Measurements from ENCODE around the gene ELK4. TPM values are rescaled to one million over a fixed set of nuclear protein-coding genes. Genes with fewer than 3 reads are reported as not detected.

ELK4 gene, protein sequence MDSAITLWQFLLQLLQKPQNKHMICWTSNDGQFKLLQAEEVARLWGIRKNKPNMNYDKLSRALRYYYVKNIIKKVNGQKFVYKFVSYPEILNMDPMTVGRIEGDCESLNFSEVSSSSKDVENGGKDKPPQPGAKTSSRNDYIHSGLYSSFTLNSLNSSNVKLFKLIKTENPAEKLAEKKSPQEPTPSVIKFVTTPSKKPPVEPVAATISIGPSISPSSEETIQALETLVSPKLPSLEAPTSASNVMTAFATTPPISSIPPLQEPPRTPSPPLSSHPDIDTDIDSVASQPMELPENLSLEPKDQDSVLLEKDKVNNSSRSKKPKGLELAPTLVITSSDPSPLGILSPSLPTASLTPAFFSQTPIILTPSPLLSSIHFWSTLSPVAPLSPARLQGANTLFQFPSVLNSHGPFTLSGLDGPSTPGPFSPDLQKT
- total RNA-seq (78.7 and 107 TPM in 2 replicates), polyA plus RNA-seq (6.7 and 8.7 TPM in 2 replicates), polyA minus RNA-seq (45.6 and 48.3 TPM in 2 replicates), Bru-seq, nascent RNA (percentile 97 among the genes with signal in this experiment), BruChase-seq, experiment 1, labeled RNA remaining after a 6-hour chase (percentile 100 among the genes with signal in this experiment), BruChase-seq, experiment 2, labeled RNA remaining after a 2-hour chase (percentile 99 among the genes with signal in this experiment)
- 8.8 and 9.2 TPM in 2 replicates for polyA plus RNA-seq (2011; cell fraction: cytosol; rRNA removed)
- polyA plus RNA-seq (2011; cell fraction: nucleus; rRNA removed) = 23.7 and 30.0 TPM in 2 replicates
- polyA plus RNA-seq (2012) = 13.4 and 21.5 TPM in 2 replicates
- polyA minus RNA-seq (2011; cell fraction: cytosol; rRNA and poly(A)+ RNA removed) = 21.8 TPM
- 35.3 and 46.1 TPM in 2 replicates for polyA minus RNA-seq (2011; cell fraction: nucleus; rRNA and poly(A)+ RNA removed)
- long read RNA-seq, partial matches to known transcripts = 2 of 13 reads
- long read RNA-seq, other reads (novel, unspliced or antisense) = 8 of 13 reads

DNA sequence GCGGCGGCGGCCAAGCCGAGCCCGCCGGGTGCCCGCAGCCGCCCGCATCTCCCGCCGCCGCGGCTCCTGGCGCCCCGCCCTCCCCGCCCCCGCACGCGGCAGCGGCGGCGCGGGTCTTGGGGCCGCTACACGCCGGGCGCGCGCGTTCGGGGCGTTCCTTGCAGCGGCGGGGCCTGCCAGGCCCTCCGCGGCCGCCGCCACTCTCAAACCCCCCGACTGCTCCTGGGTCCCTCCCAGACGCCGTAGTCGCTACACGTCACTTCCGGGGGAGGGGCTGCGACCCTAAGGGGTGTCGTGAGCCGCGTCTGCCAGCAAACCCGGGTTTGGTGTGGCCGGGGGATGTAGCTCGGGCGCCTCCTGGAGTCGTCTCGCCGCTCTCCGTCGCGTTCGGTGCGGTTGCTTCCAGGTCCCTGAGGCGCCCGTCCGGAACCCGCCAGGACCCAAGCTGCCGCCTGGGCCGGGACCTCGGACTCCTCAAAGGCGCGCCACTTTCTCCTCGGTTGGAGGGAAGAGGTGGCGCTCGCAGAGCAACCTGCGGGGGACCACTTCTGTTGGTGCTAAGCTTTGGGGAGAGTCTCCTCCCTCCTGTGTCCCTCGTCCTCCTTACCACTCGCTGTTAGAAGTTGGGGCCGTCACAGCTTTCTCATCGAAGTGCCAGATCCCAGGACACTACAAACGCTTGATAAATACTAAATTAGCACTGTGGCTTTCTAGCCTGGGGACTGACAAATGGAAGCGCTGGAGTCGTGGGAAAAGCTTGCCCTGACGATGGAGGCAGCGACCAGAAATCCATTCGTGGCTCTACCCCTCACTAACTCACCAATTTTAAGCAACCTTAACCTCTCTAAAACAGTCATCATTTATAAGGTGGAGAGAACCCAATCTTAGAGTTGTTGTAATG is at the start of gene ELK4:
ELK4 (minus strand) TSS at position 244 of the 901 bp plus-strand sequence. CDS start 8,129 bp downstream, outside the sequence.
- H3K9ac ChIP-seq (replicated peaks; ENCODE audit: extremely low read depth, insufficient read depth, low read length) = peak within 1 kb of the TSS; percentile 96
- peak within 1 kb of the TSS; percentile 88 to 97 (median 92) for H3K4me3 ChIP-seq (replicated peaks in 1 of 3; ENCODE audit: insufficient read depth in 1 of 3, low read depth in 1 of 3, low read length in 3 of 3)
- FAIRE-seq (peak; percentile 84), DNase-seq (ENCODE audit: low read depth, low spot score) (peak; percentile 98)
- no peaks in the 10 kb centered on the region for H3K9me3 ChIP-seq (replicated peaks; ENCODE audit: control insufficient read depth, insufficient read depth, low read length)
- POLR2A ChIA-PET = interaction anchor here (0.7 to 1.8 kb wide), 7 partner anchors 9 to 103 kb away, joined by 3 to 9 read pairs (median 6); no protein-coding TSS in a partner anchor
- H3K36me3 ChIP-seq (ENCODE audit: control insufficient read depth in 2 of 2, extremely low read depth in 1 of 2, insufficient read depth in 2 of 2, low read length in 2 of 2) = peaks cover 0 to 3% of the 10 kb centered on the region in 2 experiments
- H3K4me2 ChIP-seq (ENCODE audit: insufficient read depth, low read length) = peak within 1 kb of the TSS; percentile 98
- CTCF ChIA-PET = interaction anchor here (0.9 to 6.3 kb wide), 22 partner anchors 10 to 147 kb away, joined by 3 to 294 read pairs (median 4); no protein-coding TSS in a partner anchor
- dilution Hi-C loops (cut with MboI; ENCODE audit: extremely low pct_ligation_motif_present, low sequenced_read_pairs) (no loop called here), intact Hi-C loops (cut with micrococcal nuclease) (loop anchor here (1.0 to 2.0 kb wide), 7 partner anchors 21 to 104 kb away; no protein-coding TSS in a partner anchor)
- no peaks in the 10 kb centered on the region for H3K27me3 ChIP-seq (ENCODE audit: control insufficient read depth in 2 of 2, insufficient read depth in 2 of 2, low read length in 2 of 2)
- peaks cover 39% of the 10 kb centered on the region for H3K79me2 ChIP-seq (ENCODE audit: control insufficient read depth, insufficient read depth, low read length)
- peaks cover 29% of the 10 kb centered on the region for H3K4me1 ChIP-seq (ENCODE audit: control insufficient read depth, extremely low read depth, insufficient read depth, low read length)
- H2AFZ ChIP-seq (ENCODE audit: low read depth, low read length) = peak within 1 kb of the TSS; percentile 86
- no peaks in the 10 kb centered on the region for H4K20me1 ChIP-seq (replicated peaks; ENCODE audit: control insufficient read depth, extremely low read depth, insufficient read depth, low read length)
- no peaks in the 10 kb centered on the region for H3K9me1 ChIP-seq (replicated peaks; ENCODE audit: control insufficient read depth, extremely low read depth, insufficient read depth, low read length)
- H3K27ac ChIP-seq (ENCODE audit: insufficient read depth, low read depth, low read length) = peak within 1 kb of the TSS; percentile 82
- TSS peak; percentile 83 for BruUV-seq (replicated peaks)
- TF ChIP-seq, protein P1, sequence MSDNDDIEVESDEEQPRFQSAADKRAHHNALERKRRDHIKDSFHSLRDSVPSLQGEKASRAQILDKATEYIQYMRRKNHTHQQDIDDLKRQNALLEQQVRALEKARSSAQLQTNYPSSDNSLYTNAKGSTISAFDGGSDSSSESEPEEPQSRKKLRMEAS (IDR thresholded peaks at IDR 0.05; ENCODE audit: insufficient read depth, insufficient read length) = no peak
- no peak for TF ChIP-seq MYC (IDR thresholded peaks at IDR 0.05; ENCODE audit: low read depth, low read length)
- TF ChIP-seq JUN (IDR thresholded peaks at IDR 0.05; ENCODE audit: borderline replicate concordance, insufficient read depth, insufficient read length, low read depth) = no peak
- TF ChIP-seq POLR2A (IDR thresholded peaks at IDR 0.05; ENCODE audit: low read depth, low read length) = peak; percentile 88
- TF ChIP-seq, protein P2, sequence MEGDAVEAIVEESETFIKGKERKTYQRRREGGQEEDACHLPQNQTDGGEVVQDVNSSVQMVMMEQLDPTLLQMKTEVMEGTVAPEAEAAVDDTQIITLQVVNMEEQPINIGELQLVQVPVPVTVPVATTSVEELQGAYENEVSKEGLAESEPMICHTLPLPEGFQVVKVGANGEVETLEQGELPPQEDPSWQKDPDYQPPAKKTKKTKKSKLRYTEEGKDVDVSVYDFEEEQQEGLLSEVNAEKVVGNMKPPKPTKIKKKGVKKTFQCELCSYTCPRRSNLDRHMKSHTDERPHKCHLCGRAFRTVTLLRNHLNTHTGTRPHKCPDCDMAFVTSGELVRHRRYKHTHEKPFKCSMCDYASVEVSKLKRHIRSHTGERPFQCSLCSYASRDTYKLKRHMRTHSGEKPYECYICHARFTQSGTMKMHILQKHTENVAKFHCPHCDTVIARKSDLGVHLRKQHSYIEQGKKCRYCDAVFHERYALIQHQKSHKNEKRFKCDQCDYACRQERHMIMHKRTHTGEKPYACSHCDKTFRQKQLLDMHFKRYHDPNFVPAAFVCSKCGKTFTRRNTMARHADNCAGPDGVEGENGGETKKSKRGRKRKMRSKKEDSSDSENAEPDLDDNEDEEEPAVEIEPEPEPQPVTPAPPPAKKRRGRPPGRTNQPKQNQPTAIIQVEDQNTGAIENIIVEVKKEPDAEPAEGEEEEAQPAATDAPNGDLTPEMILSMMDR (IDR thresholded peaks at IDR 0.05; ENCODE audit: extremely low read depth in 1 of 2, insufficient read depth in 1 of 2, low read depth in 1 of 2, low read length in 2 of 2) = peak; percentile 72 to 90
- TF ChIP-seq GATA2 (IDR thresholded peaks at IDR 0.05; ENCODE audit: insufficient read depth, insufficient read length, low read depth, low read length) = no peak
- TF ChIP-seq EZH2 (IDR thresholded peaks at IDR 0.05; ENCODE audit: borderline replicate concordance, low read depth, low read length, severe bottlenecking) = no peak
- TF ChIP-seq POLR2AphosphoS5 (IDR thresholded peaks at IDR 0.05; ENCODE audit: insufficient read depth, low read depth, low read length) = peak; percentile 95
- no peak for TF ChIP-seq FOS (IDR thresholded peaks at IDR 0.05; ENCODE audit: borderline replicate concordance, insufficient read depth, low read length)
